ENCODE data around the gene AOX1. TPM values are rescaled to one million over a fixed set of nuclear protein-coding genes. Genes with fewer than 3 reads are reported as not detected.

Gene AOX1
- total and polyA plus RNA-seq, 10 of the 15 experiments (the other 5 are each of a cell fraction or from before 2014, with no cell fraction given): 0.03 to 0.56 (median 0.19) TPM; not detected in 6

GRCh38 chr2:200616193-200616592, 30.4 kb downstream of the AOX1 start:
- ATAC-seq (peak; percentile 64), DNase-seq (ENCODE audit: low read depth, low spot score) (no peak), FAIRE-seq (no peak)
- ChIA-PET SMC1A (ENCODE audit: uncharacterized antibody, unreplicated experiment) (interaction anchor here (1.6 to 2.0 kb wide), 2 partner anchors 10 to 146 kb away, joined by 4 to 6 read pairs; no protein-coding TSS in a partner anchor), CTCF (interaction anchor here (0.6 to 1.3 kb wide), 4 partner anchors 14 to 133 kb away, joined by 3 read pairs; no protein-coding TSS in a partner anchor), POLR2A (no interaction called here), RAD21 (ENCODE audit: unreplicated experiment) (no interaction called here)
- no peak overlapping the region for H3K4me3 ChIP-seq
- H2AFZ ChIP-seq (ENCODE audit: control insufficient read depth, low read depth, low read length): no peak overlapping the region; the same call in 1 of the 2 replicates
- H3K9ac ChIP-seq (ENCODE audit: control insufficient read depth, insufficient read depth, low read length): no peak overlapping the region
- no peaks in the 10 kb centered on the region for H3K79me2 ChIP-seq (ENCODE audit: control insufficient read depth, insufficient read depth, low read length)
- H3K36me3 ChIP-seq (ENCODE audit: control insufficient read depth in 2 of 2, insufficient read depth in 2 of 2, low read length in 1 of 2): no peaks in the 10 kb centered on the region
- H3K9me3 ChIP-seq (replicated peaks; ENCODE audit: control insufficient read depth, insufficient read depth, low read length): no peaks in the 10 kb centered on the region
- in situ Hi-C loops (cut with MboI): no loop called here
- no peak for TF ChIP-seq MTA3 (IDR thresholded peaks at IDR 0.05; ENCODE audit: borderline replicate concordance, low read length)
- no peak for TF ChIP-seq HSF1 (IDR thresholded peaks at IDR 0.05; ENCODE audit: low read depth, low read length)
- TF ChIP-seq TCF3 (IDR thresholded peaks at IDR 0.05; ENCODE audit: borderline replicate concordance, insufficient read depth, low read depth, low read length): no peak
- 0 out of 2 replicates have a peak, but pooled peaks have one; percentile 21 for TF ChIP-seq RUNX3 (IDR thresholded peaks at IDR 0.05; ENCODE audit: low read length)
- no peak for TF ChIP-seq DPF2 (IDR thresholded peaks at IDR 0.05)
- TF ChIP-seq SMAD1 (IDR thresholded peaks at IDR 0.05; ENCODE audit: low read depth, partially characterized antibody): no peak
- TF ChIP-seq RB1 (IDR thresholded peaks at IDR 0.05; ENCODE audit: borderline replicate concordance): no peak
- no peak for TF ChIP-seq SMARCA5 (IDR thresholded peaks at IDR 0.05)
- TF ChIP-seq BHLHE40 (IDR thresholded peaks at IDR 0.05; ENCODE audit: borderline replicate concordance in 1 of 2, low read depth in 2 of 2, low read length in 1 of 2): peak in 1 of 2 experiments; percentile 31; a peak in 1 of 4 replicates
- TF ChIP-seq SMAD5 (IDR thresholded peaks at IDR 0.05; ENCODE audit: low read depth): no peak
- 51% methylated on average over 5 of the region's 5 CpGs for WGBS (ENCODE audit: insufficient coverage, insufficient replicate concordance, low lambda C conversion rate, missing lambda C conversion rate)
- intact Hi-C loops (cut with micrococcal nuclease; ENCODE audit: unreplicated experiment): no loop called here
- no peak overlapping the region for H3K27ac ChIP-seq (ENCODE audit: control insufficient read depth, insufficient read depth)
- H3K4me1 ChIP-seq (ENCODE audit: control insufficient read depth, insufficient read depth, low read length): peaks cover 5% of the 10 kb centered on the region
- H3K27me3 ChIP-seq (replicated peaks in 1 of 2; ENCODE audit: control insufficient read depth in 2 of 2, insufficient read depth in 2 of 2, low read length in 1 of 2): no peaks in the 10 kb centered on the region; a peak in 1 of 4 replicates
- no peaks in the 10 kb centered on the region for H4K20me1 ChIP-seq (ENCODE audit: control insufficient read depth, insufficient read depth)
- no TSS peak for BruUV-seq (replicated peaks)
- H3K4me2 ChIP-seq (ENCODE audit: control insufficient read depth, insufficient read depth): no peak overlapping the region; the same call in 1 of the 2 replicates

Measured in GM12878 (cell line).